UCSD-AML1 (cell line): ENCODE data around the gene BSN.
A peak's percentile ranks its signal among the peaks of the same experiment; 100 is the strongest.

Experiments used
- DNase-seq: peaks from one replicate; lab custom pipeline; 2025; ENCODE audit not compliant: unreplicated experiment; lab: John Stamatoyannopoulos, UW

Gene BSN

GRCh38 chr3:49626101-49626581 lies 71.9 kb downstream of the BSN start:
- no peak for DNase-seq

GRCh38 chr3:49626796-49627195 lies 72.5 kb downstream of the BSN start:
- DNase-seq, result no peak

- DNase-seq, result no peak
Observed at GRCh38 chr3:49627634-49628033, 73.4 kb downstream of the BSN start.

GRCh38 chr3:49628249-49628648 lies 74.0 kb downstream of the BSN start:
- DNase-seq, result no peak

- DNase-seq, result no peak
Observed at GRCh38 chr3:49629451-49629850, 75.2 kb downstream of the BSN start.

GRCh38 chr3:49629866-49630265 lies 75.6 kb downstream of the BSN start:
- DNase-seq, result no peak

- DNase-seq, result no peak
Observed at GRCh38 chr3:49630784-49631183, 76.5 kb downstream of the BSN start.

- no peak for DNase-seq
Observed at GRCh38 chr3:49634736-49635135, 80.5 kb downstream of the BSN start.

GRCh38 chr3:49636883-49637609 lies 82.8 kb downstream of the BSN start:
- DNase-seq, result no peak

GRCh38 chr3:49638445-49638844 lies 84.2 kb downstream of the BSN start:
- DNase-seq, result peak; percentile 50

GRCh38 chr3:49639551-49639950 lies 85.3 kb downstream of the BSN start:
- no peak for DNase-seq

- no peak for DNase-seq
Observed at GRCh38 chr3:49641292-49641691, 87.0 kb downstream of the BSN start.

- no peak for DNase-seq
Observed at GRCh38 chr3:49641921-49642707, 87.8 kb downstream of the BSN start.

GRCh38 chr3:49642708-49643145 lies 88.5 kb downstream of the BSN start:
- no peak for DNase-seq

- no peak for DNase-seq
Observed at GRCh38 chr3:49644684-49645083, 90.4 kb downstream of the BSN start.

GRCh38 chr3:49646236-49646635 lies 92.0 kb downstream of the BSN start:
- no peak for DNase-seq

- DNase-seq, result peak; percentile 32
Observed at GRCh38 chr3:49647741-49648140, 93.5 kb downstream of the BSN start.

GRCh38 chr3:49648354-49649019 lies 94.2 kb downstream of the BSN start:
- no peak for DNase-seq

- no peak for DNase-seq
Observed at GRCh38 chr3:49649576-49649975, 95.3 kb downstream of the BSN start.

GRCh38 chr3:49650177-49650576 lies 95.9 kb downstream of the BSN start:
- no peak for DNase-seq

GRCh38 chr3:49650637-49651036 lies 96.4 kb downstream of the BSN start:
- no peak for DNase-seq
